ENCODE measurements around the gene TET3.

- TF ChIP-seq CTCF (IDR thresholded peaks at IDR 0.05): no peak
- TF ChIP-seq POLR2AphosphoS5 (IDR thresholded peaks at IDR 0.05): no peak
- no peak for TF ChIP-seq POLR2A (IDR thresholded peaks at IDR 0.05)
- TF ChIP-seq EP300 (IDR thresholded peaks at IDR 0.05): no peak
Measured at GRCh38 chr2:74009577-74009976, 24.9 kb downstream of the TET3 start.

Measured in sigmoid colon (tissue), 4 donors.